Measurements from ENCODE around the gene COL4A1.

The COL4A1 gene

GRCh38 chr13:110301606-110302553 is 5.1 kb downstream of the COL4A1 start:
- Histone ChIP-seq H3K27me3 (replicated peaks; ENCODE audit: insufficient read depth, low read length) (no peaks in the 10 kb centered on the region), H3F3A (ENCODE audit: insufficient read depth, low read length) (no peaks in the 10 kb centered on the region), H2AFZ (ENCODE audit: low read length) (no peak overlapping the region), H3K36me3 (replicated peaks; ENCODE audit: insufficient read depth, low read length) (no peaks in the 10 kb centered on the region), H3K9me3 (replicated peaks; ENCODE audit: insufficient read depth, low read length) (no peaks in the 10 kb centered on the region), H3K4me2 (ENCODE audit: low read depth, low read length) (no peak overlapping the region), H3K4me1 (ENCODE audit: low read length) (no peaks in the 10 kb centered on the region), H3K9ac (ENCODE audit: low read length) (no peak overlapping the region), H3K9me2 (replicated peaks; ENCODE audit: insufficient read depth, low read length) (no peaks in the 10 kb centered on the region), H3K79me2 (ENCODE audit: low read length) (no peaks in the 10 kb centered on the region), H4K20me1 (ENCODE audit: insufficient read depth, low read length) (no peaks in the 10 kb centered on the region), H3K4me3 (ENCODE audit: low read length) (no peak overlapping the region), H3K27ac (ENCODE audit: low read length) (no peak overlapping the region)
- TF ChIP-seq EZH2 (optimal IDR thresholded peaks at IDR 0.05; ENCODE audit: low read depth, low read length) = no peak
- TF ChIP-seq CTCF (IDR thresholded peaks at IDR 0.05; ENCODE audit: low read length) = no peak
- TF ChIP-seq EZH2phosphoT487 (IDR thresholded peaks at IDR 0.05; ENCODE audit: low read length) = no peak
- no peak for DNase-seq

GRCh38 chr13:110301083-110301482 is 5.9 kb downstream of the COL4A1 start:
- Histone ChIP-seq H3K4me2 (ENCODE audit: low read depth, low read length) (no peak overlapping the region), H4K20me1 (ENCODE audit: insufficient read depth, low read length) (no peaks in the 10 kb centered on the region), H3K27ac (ENCODE audit: low read length) (no peak overlapping the region), H3K79me2 (ENCODE audit: low read length) (no peaks in the 10 kb centered on the region), H2AFZ (ENCODE audit: low read length) (no peak overlapping the region), H3K9me3 (replicated peaks; ENCODE audit: insufficient read depth, low read length) (no peaks in the 10 kb centered on the region), H3F3A (ENCODE audit: insufficient read depth, low read length) (no peaks in the 10 kb centered on the region), H3K36me3 (replicated peaks; ENCODE audit: insufficient read depth, low read length) (no peaks in the 10 kb centered on the region), H3K9ac (ENCODE audit: low read length) (no peak overlapping the region), H3K9me2 (replicated peaks; ENCODE audit: insufficient read depth, low read length) (no peaks in the 10 kb centered on the region), H3K4me3 (ENCODE audit: low read length) (no peak overlapping the region), H3K4me1 (ENCODE audit: low read length) (no peaks in the 10 kb centered on the region), H3K27me3 (replicated peaks; ENCODE audit: insufficient read depth, low read length) (no peaks in the 10 kb centered on the region)
- DNase-seq = no peak
- TF ChIP-seq EZH2phosphoT487 (IDR thresholded peaks at IDR 0.05; ENCODE audit: low read length) (no peak), CTCF (IDR thresholded peaks at IDR 0.05; ENCODE audit: low read length) (no peak), EZH2 (optimal IDR thresholded peaks at IDR 0.05; ENCODE audit: low read depth, low read length) (no peak)

GRCh38 chr13:110300090-110300815 is 6.7 kb downstream of the COL4A1 start:
- H3K9ac ChIP-seq (ENCODE audit: low read length) = no peak overlapping the region
- no peaks in the 10 kb centered on the region for H4K20me1 ChIP-seq (ENCODE audit: insufficient read depth, low read length)
- H3K4me2 ChIP-seq (ENCODE audit: low read depth, low read length) = no peak overlapping the region
- TF ChIP-seq EZH2phosphoT487 (IDR thresholded peaks at IDR 0.05; ENCODE audit: low read length) (no peak), EZH2 (optimal IDR thresholded peaks at IDR 0.05; ENCODE audit: low read depth, low read length) (no peak), CTCF (IDR thresholded peaks at IDR 0.05; ENCODE audit: low read length) (no peak)
- no peaks in the 10 kb centered on the region for H3K9me3 ChIP-seq (replicated peaks; ENCODE audit: insufficient read depth, low read length)
- H3K36me3 ChIP-seq (replicated peaks; ENCODE audit: insufficient read depth, low read length) = no peaks in the 10 kb centered on the region
- no peak overlapping the region for H3K27ac ChIP-seq (ENCODE audit: low read length)
- H2AFZ ChIP-seq (ENCODE audit: low read length) = no peak overlapping the region
- H3F3A ChIP-seq (ENCODE audit: insufficient read depth, low read length) = no peaks in the 10 kb centered on the region
- no peaks in the 10 kb centered on the region for H3K79me2 ChIP-seq (ENCODE audit: low read length)
- H3K27me3 ChIP-seq (replicated peaks; ENCODE audit: insufficient read depth, low read length) = no peaks in the 10 kb centered on the region
- DNase-seq = no peak
- H3K4me1 ChIP-seq (ENCODE audit: low read length) = no peaks in the 10 kb centered on the region
- no peaks in the 10 kb centered on the region for H3K9me2 ChIP-seq (replicated peaks; ENCODE audit: insufficient read depth, low read length)
- no peak overlapping the region for H3K4me3 ChIP-seq (ENCODE audit: low read length)

All from MM.1S (cell line).